GM12872 (cell line): Measurements from ENCODE around the gene LMF2.

Source experiments
- TF ChIP-seq, protein P1 (sequence below): IDR thresholded peaks from 3 replicates; pipeline ENCODE4 v1.5.1; 2011; ENCODE audit warnings: low read depth, mild to moderate bottlenecking, low read length, moderate library complexity; ENCODE audit not compliant: insufficient read depth

LMF2 gene

DNA sequence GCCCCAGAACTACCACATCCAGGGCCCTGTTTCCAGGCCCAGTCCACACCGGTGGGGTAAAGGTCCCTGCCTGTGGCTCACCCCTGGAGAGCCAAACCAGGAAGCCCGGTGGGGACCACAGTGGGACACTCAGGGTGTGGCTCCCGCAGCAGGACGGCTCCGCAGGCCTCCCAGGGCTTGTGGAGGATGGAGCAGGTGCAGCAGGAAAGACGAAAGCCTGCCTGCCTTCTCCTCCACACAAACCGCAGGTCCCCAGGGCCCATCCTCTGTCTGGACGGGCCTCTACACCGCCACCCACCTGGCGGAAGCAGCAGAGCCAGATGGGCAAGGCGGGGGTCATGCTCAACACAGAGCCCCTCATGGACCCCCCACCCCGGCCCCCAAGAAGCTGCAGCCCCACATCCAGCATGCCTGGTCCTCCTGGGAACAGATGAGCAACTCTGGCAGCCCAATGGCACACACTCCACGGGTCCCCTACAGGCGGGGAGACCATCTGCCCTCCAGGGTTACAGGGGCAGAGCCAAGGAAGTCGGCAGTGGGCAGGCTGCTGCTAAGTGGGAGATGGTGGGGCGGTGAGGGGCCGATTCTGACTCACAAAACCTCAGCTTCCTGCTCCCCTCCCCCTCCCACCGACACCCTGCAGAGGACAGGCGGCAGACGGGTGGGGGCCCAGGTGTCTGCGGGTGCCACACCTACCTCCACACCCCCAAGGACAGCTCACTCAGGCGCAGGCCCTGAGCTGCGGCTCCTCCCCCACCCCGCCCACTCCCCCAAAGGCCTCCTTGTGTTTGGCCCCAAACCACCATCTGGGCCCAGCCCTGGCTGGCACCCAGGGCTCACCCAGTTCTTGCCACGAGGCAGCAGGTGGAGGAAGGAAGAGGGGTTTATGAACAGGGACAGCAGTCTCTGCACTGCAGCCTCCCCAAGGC is 37.9 kb downstream of the LMF2 start:
- TF ChIP-seq, protein P1, sequence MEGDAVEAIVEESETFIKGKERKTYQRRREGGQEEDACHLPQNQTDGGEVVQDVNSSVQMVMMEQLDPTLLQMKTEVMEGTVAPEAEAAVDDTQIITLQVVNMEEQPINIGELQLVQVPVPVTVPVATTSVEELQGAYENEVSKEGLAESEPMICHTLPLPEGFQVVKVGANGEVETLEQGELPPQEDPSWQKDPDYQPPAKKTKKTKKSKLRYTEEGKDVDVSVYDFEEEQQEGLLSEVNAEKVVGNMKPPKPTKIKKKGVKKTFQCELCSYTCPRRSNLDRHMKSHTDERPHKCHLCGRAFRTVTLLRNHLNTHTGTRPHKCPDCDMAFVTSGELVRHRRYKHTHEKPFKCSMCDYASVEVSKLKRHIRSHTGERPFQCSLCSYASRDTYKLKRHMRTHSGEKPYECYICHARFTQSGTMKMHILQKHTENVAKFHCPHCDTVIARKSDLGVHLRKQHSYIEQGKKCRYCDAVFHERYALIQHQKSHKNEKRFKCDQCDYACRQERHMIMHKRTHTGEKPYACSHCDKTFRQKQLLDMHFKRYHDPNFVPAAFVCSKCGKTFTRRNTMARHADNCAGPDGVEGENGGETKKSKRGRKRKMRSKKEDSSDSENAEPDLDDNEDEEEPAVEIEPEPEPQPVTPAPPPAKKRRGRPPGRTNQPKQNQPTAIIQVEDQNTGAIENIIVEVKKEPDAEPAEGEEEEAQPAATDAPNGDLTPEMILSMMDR, result peak; percentile 35; the same call in 1 of the 3 replicates

DNA sequence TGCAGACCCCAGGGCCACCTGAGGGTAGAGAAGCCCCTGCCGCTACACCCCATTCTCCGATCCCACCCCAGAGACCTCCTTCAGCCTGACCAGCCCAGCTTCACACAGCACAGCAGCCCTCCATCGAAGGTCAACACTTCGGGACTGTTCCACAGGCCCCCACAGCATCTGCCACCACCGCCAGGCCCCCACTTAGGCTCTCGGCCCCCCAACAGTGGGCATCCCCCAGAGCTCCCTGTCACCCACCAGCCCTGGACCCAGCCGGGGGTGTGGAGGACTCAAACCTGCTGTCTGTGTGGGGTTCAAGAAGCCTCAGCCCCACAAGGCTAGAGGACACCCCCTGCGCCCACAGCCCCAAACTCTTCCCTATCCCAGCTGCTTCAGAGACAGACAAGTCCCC is 38.9 kb downstream of the LMF2 start:
- TF ChIP-seq, protein P1, result no peak

DNA sequence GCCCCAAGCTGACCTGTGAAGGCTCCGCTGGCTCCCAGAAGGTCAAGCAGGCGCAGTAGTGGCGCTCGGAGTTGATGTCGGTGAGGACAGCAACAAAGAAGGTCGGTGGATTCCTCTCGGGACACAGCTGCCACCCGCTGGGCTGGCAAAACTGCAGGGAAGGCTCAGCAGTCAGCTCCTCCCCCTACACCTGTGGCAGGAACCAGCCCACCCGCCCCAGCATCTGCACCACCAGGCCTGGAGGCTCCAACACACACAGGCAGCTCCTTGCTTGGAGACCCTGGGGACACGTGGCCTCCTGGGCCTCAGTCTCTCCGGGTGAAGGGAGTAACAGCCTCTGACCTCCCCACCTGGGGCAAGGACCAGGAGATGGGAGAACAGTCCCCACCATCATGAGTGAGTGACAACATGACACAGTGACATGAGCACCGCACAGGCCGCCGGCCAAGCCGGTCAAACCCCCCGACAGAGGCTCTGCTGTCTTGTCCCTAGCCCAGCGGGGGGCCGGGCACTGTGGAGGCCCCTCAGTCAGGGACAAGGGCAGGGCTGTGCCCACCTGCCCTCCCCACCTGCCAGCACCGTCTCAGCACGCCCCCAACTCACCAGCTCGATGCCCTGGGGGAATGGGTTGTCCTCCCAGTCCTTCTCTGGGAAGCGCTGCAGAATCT is 39.6 kb downstream of the LMF2 start:
- TF ChIP-seq, protein P1, result no peak

GRCh38 chr22:50467341-50467740 is 40.2 kb downstream of the LMF2 start:
- TF ChIP-seq, protein P1, result no peak

GRCh38 chr22:50465066-50465930 is 42.2 kb downstream of the LMF2 start:
- TF ChIP-seq, protein P1, result no peak

DNA sequence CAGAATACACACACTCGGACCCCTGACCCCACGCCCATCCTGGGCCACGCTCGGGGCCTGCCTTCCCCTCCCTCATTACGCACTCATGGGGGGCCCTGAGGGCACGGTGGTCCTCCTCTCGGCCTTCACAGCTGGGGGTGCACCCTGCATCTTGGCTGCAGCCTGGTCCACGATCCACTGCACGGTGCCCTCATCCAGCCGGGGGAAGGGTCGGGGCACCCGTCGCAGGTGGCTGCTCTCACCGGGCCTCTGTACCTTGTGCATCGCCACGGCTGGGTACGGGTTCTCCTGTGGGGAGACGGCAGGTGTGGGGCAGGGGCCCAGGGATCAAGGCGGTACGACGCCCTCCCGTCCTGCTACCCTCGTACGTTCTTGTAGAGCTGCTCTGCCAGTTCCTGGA is 43.1 kb downstream of the LMF2 start:
- TF ChIP-seq, protein P1, result no peak
